H7 (cell line): Measurements from ENCODE around the gene JAKMIP1. TPM values are rescaled to one million over a fixed set of nuclear protein-coding genes. Genes with fewer than 3 reads are reported as not detected.

ENCODE experiments used
- DNase-seq: peaks from one replicate; pipeline ENCODE4 v3.0.0; 2012
- H3K27me3 ChIP-seq: 2 replicates; pipeline ENCODE4 v1.6.0; 2011; ENCODE audit warnings: mild to moderate bottlenecking, low read length; ENCODE audit not compliant: control insufficient read depth, insufficient read depth
- H3K36me3 ChIP-seq: replicated peaks from 2 replicates; pipeline ENCODE4 v1.5.1; 2011; ENCODE audit warnings: low read length; ENCODE audit not compliant: control insufficient read depth, insufficient read depth
- H3K4me3 ChIP-seq: 2 replicates; pipeline ENCODE4 v1.5.1; 2011; ENCODE audit warnings: low read depth, mild to moderate bottlenecking, control low read depth, low read length, moderate library complexity; ENCODE audit not compliant: insufficient read depth
- total RNA-seq: library from RNA; depleted of rRNA; stranded (reverse); fragments of >200 nt; shearing (Covaris generic); gene quantifications from 2 replicates; pipeline ENCODE4 v1.2.3, GENCODE V29; 2014

The JAKMIP1 gene
- total RNA-seq, 1 experiment from 2014 or later, result 10.3 TPM

GRCh38 chr4:6200922-6201362 is 593 bp upstream of the JAKMIP1 start:
- Histone ChIP-seq H3K4me3 (peak overlapping the region; percentile 72), H3K36me3 (no peaks in the 10 kb centered on the region), H3K27me3 (peaks cover 26% of the 10 kb centered on the region)
- no peak for DNase-seq

GRCh38 chr4:6199422-6199921 is 877 bp downstream of the JAKMIP1 start:
- peaks cover 26% of the 10 kb centered on the region for H3K27me3 ChIP-seq
- peak overlapping the region; percentile 60 for H3K4me3 ChIP-seq
- no peaks in the 10 kb centered on the region for H3K36me3 ChIP-seq
- peak; percentile 79 for DNase-seq

DNA sequence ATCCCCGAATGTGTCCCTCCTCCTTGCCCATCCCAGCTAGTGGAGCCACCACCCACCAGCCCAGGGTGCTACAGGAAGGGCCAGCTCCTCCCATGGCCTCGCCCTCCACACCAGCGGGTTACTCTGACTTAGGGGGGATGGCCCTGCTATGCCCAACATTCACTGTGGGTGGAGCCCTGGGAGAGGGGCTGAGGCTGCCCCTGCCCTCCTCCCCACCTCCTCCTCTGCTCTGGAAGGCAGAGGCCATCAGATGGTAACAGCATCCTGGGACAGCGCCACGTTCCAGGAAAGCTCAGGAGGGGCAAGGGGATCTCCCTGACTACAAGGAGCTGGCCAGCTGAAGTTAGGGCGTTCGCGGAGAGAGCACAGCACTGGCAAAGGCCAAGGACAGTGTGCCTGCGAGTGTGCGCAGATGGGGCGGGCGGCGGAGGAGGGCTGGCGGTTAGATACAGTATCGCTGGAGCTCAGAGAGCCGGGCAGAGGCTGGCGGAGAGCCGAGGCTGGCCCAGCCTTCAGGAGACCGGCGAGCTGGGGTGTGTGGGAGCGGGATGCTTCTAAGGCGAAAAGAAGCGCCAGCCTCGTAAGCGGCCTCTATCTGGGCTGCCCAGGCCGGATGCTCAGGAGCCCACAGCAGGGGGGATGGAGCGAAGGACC is 1.5 kb downstream of the JAKMIP1 start:
- H3K4me3 ChIP-seq, result peak overlapping the region; percentile 60
- H3K27me3 ChIP-seq, result peaks cover 26% of the 10 kb centered on the region
- H3K36me3 ChIP-seq, result no peaks in the 10 kb centered on the region
- peak; percentile 89 for DNase-seq

DNA sequence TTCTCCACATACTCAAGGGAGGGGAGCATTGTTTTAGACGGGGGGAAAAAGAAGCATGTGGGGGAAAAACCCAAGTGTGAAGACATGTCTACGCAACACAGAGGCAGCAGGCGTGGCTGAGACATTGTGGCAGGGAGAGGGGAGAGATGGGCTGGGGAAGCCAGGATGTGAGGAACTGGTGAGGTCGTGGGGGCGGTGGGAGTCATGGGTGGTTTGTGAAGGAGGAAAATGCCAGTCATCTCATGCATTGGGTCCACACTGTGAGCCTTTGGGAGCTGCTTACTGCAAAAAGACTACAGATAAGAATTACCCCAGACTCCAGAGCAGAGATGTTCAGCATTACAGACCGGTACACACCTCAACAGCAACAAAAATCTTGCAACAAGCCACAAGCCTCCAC is 2.1 kb downstream of the JAKMIP1 start:
- Histone ChIP-seq H3K4me3 (no peak overlapping the region), H3K27me3 (peaks cover 26% of the 10 kb centered on the region), H3K36me3 (no peaks in the 10 kb centered on the region)
- peak; percentile 51 for DNase-seq

DNA sequence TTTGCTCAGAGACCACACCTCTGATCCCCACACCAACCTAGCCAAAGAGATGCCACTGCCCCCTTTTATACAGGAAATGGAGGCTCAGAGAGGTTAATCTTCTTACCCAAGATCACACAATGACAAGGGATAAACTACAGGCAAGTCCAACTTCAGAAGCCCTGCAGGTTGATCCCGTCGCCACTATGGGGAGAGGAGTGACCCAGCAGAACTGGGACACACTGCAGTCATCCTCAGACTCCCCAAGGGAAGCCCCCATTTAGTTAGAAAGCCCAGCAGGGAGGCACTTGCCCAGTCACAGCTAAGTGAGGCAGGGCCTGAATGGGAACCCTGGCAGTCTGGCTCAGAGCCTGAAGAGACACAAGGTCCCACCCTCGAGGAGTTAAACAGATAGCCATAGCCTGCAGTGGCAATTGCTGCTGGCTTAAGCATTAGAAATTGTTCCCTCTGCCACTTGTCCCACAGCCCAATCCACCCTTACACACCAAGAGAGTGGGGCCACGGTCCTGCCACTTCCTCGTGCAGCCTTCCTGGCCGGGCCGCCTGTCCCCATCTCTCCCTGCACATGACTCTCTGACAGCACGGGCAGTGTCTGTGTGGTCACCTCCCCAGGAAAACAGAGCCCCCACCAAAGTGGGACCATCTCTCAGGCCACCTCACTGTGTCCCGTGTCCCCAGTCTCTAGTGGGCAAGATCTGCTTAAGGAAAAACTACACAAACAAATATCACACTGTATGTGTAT is 2.7 kb downstream of the JAKMIP1 start:
- peaks cover 26% of the 10 kb centered on the region for H3K27me3 ChIP-seq
- H3K36me3 ChIP-seq, result no peaks in the 10 kb centered on the region
- no peak overlapping the region for H3K4me3 ChIP-seq
- DNase-seq, result no peak

DNA sequence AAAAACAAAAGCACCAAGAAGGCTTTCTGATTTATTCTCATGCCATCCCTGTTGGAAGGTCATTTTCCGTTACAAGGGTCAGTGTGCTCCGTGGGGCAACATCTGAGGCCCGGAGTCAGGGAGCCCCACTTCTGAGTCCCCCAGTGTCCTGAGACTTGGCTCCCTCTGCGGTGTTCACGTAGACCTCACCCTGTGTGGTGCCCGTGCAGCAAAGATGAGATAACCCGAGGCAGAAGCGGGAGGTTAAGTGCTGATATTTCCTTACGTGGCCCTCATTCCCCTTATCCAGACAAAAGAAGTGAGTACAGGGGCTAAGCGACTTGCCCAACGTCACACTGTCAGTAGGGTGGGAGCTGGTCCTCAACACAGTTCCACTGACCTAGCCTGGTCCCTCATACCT is 3.5 kb downstream of the JAKMIP1 start:
- Histone ChIP-seq H3K4me3 (no peak overlapping the region), H3K36me3 (no peaks in the 10 kb centered on the region), H3K27me3 (peaks cover 24% of the 10 kb centered on the region)
- no peak for DNase-seq

- Histone ChIP-seq H3K27me3 (peaks cover 21% of the 10 kb centered on the region), H3K36me3 (no peaks in the 10 kb centered on the region), H3K4me3 (no peak overlapping the region)
- DNase-seq, result no peak
These were observed 4.0 kb downstream of the JAKMIP1 start for GRCh38 chr4:6196324-6196723.

- H3K4me3 ChIP-seq, result no peak overlapping the region
- peaks cover 16% of the 10 kb centered on the region for H3K27me3 ChIP-seq
These were observed 4.6 kb downstream of the JAKMIP1 start for GRCh38 chr4:6195602-6196319.

DNA sequence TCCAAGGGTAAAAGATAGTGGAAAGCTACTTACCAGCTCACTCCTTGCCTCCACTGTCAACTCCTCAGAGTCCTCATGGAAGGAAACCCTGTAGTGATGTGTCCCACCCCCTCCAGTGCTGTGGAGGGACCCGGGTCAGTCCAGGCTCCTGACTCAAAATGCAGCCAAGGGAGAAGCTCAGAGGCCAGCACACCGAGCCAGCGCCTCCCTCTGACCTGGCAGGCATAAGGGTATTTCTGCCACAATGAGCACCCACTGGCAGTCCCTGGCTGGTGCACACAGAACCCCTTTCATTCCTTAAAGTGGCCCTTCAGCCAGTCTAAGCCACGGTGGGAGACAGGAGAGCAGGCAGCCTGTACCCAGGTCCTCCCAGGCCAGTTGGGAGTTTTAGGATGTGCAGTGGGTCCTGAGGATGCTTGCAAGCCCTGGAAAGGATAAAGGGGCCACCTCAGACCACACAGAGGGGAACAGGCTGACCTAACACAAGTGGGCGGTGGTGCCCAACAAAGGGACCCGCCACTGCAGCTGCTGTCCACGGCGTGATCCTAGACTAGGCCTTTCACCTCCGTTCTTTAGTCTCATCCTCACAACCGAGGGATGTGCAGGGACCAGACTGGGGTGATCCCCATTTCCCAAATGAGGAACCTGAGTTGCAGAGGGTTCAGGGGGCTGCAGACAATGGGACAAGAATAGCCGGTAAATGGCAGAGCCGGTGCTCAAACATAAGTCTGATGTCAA is 5.7 kb downstream of the JAKMIP1 start:
- H3K36me3 ChIP-seq, result no peaks in the 10 kb centered on the region
- H3K4me3 ChIP-seq, result no peak overlapping the region
- no peak for DNase-seq
- peaks cover 14% of the 10 kb centered on the region for H3K27me3 ChIP-seq

More at GRCh38 chr4:6195602-6196319, 4.6 kb downstream of the JAKMIP1 start:
- peak; percentile 73 for DNase-seq
- no peaks in the 10 kb centered on the region for H3K36me3 ChIP-seq

DNA sequence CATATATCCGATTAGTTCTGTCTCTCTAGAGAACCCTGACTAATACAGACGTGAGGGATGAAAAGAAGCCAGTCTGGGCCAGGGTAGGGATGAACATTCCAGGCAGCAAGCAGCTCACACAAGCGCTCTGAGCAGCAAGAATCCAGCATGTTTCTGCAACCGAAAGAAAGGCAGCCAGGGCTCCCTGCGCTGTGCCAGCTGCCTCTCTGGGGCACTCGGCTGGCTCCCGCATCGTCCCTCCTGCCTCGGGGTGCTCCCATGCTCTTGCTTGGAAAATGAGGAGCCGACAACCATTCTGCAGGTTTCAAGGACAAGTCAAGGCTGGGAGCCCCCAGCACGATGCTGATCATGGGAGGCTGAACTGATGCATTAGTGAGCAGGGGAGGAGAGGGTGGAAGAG is 7.0 kb downstream of the JAKMIP1 start:
- Histone ChIP-seq H3K36me3 (no peaks in the 10 kb centered on the region), H3K27me3 (peaks cover 4% of the 10 kb centered on the region), H3K4me3 (no peak overlapping the region)
- no peak for DNase-seq

- DNase-seq, result no peak
- H3K36me3 ChIP-seq, result no peaks in the 10 kb centered on the region
- H3K4me3 ChIP-seq, result no peak overlapping the region
- H3K27me3 ChIP-seq, result no peaks in the 10 kb centered on the region; the same call in 1 of the 2 replicates
These were observed 8.1 kb downstream of the JAKMIP1 start for GRCh38 chr4:6192245-6192644.

GRCh38 chr4:6191448-6192130 is 8.8 kb downstream of the JAKMIP1 start:
- peak; percentile 58 for DNase-seq
- no peaks in the 10 kb centered on the region for H3K27me3 ChIP-seq
- no peaks in the 10 kb centered on the region for H3K36me3 ChIP-seq
- no peak overlapping the region for H3K4me3 ChIP-seq

- no peaks in the 10 kb centered on the region for H3K27me3 ChIP-seq
- H3K36me3 ChIP-seq, result no peaks in the 10 kb centered on the region
- H3K4me3 ChIP-seq, result no peak overlapping the region
- no peak for DNase-seq
These were observed 9.9 kb downstream of the JAKMIP1 start for GRCh38 chr4:6190486-6190885.

DNA sequence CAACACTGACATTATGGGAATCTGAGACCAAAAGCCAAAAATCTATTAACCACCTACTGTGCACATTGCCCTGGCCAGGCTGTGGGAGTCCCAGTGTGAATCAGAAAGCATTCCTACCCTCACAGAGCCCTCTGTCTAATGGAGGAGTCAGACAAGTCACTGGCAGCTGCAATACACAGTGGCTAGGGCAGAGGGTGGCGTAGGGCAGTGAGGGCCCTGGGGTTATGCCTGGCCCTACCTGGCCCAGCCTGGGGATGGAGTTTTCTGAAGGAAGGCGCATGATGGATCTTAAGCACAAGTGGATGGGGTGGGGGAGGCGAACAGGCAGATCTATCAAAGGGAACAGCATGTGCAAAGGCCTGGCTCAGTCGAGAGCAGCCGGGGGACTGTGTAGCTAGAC is 10.8 kb downstream of the JAKMIP1 start:
- DNase-seq, result peak; percentile 47
- H3K36me3 ChIP-seq, result no peaks in the 10 kb centered on the region
- no peak overlapping the region for H3K4me3 ChIP-seq
- no peaks in the 10 kb centered on the region for H3K27me3 ChIP-seq
